Liver (tissue), 9 donors: ENCODE results near the gene KCNJ4. TPM values are rescaled to one million over a fixed set of nuclear protein-coding genes. Genes with fewer than 3 reads are reported as not detected.

Experiments
- DNase-seq: peaks from one replicate; pipeline ENCODE4 v3.0.0-alpha.2; 2017; ENCODE audit warnings: low spot score
- H3K27ac ChIP-seq, 2 donors: one replicate each; pipeline ENCODE4 v1.7.0; 2013; ENCODE audit warnings: inconsistent platforms in 2 of 2, low read length in 2 of 2, control low read depth in 1 of 2, low read depth in 1 of 2, mild to moderate bottlenecking in 1 of 2
- H3K27me3 ChIP-seq, 4 donors: one replicate each; pipeline versions ENCODE4 v1.6.1 to v1.7.0; 2013; ENCODE audit warnings: low read length in 3 of 4, inconsistent platforms in 1 of 4, mild to moderate bottlenecking in 1 of 4, moderate library complexity in 1 of 4; ENCODE audit not compliant: control insufficient read depth in 4 of 4, insufficient read depth in 4 of 4
- H3K36me3 ChIP-seq, 4 donors: one replicate each; pipeline versions ENCODE4 v1.6.1 to v1.7.0; 2013; ENCODE audit warnings: low read length in 3 of 4, mild to moderate bottlenecking in 3 of 4, low read depth in 1 of 4, moderate library complexity in 1 of 4; ENCODE audit not compliant: control insufficient read depth in 4 of 4, insufficient read depth in 3 of 4
- H3K4me1 ChIP-seq, 4 donors: one replicate each; pipeline versions ENCODE4 v1.6.1 to v1.7.0; 2013; ENCODE audit warnings: low read length in 3 of 4, mild to moderate bottlenecking in 3 of 4, moderate library complexity in 1 of 4; ENCODE audit not compliant: control insufficient read depth in 4 of 4, insufficient read depth in 4 of 4
- H3K4me3 ChIP-seq, 3 donors: one replicate each; pipeline versions ENCODE4 v1.6.1 to v1.7.0; 2013; ENCODE audit warnings: low read length in 3 of 3, control low read depth in 1 of 3, low read depth in 1 of 3, mild to moderate bottlenecking in 1 of 3
- H3K9ac ChIP-seq, 2 donors: one replicate each; pipeline ENCODE4 v1.7.0; 2013; ENCODE audit warnings: low read length in 2 of 2, mild to moderate bottlenecking in 2 of 2, moderate library complexity in 2 of 2, control low read depth in 1 of 2, low read depth in 1 of 2
- H3K9me3 ChIP-seq, 4 donors: one replicate each; pipeline versions ENCODE4 v1.6.1 to v1.7.0; 2013; ENCODE audit warnings: low read length in 3 of 4; ENCODE audit not compliant: control insufficient read depth in 4 of 4
- CTCF ChIP-seq: fragments of 150-350 bp; IDR thresholded peaks from 2 replicates; pipeline ENCODE4 v1.5.1; 2017; ENCODE audit warnings: improper control_type of control experiment, low read depth, low read length; ENCODE audit not compliant: missing input control
- EGR1 ChIP-seq, 2 donors: IDR thresholded peaks; 2 replicates each; pipeline ENCODE4 v1.6.1; 2016 to 2018; ENCODE audit warnings: antibody characterized with exemption in 2 of 2, low read depth in 2 of 2
- FOXA1 ChIP-seq: IDR thresholded peaks from 2 replicates; pipeline ENCODE4 v1.6.1; 2016; ENCODE audit warnings: antibody characterized with exemption
- FOXA2 ChIP-seq: IDR thresholded peaks from 2 replicates; pipeline ENCODE4 v1.6.1; 2016; ENCODE audit warnings: antibody characterized with exemption
- GABPA ChIP-seq, 2 donors: IDR thresholded peaks in 1 of 2; conservative IDR thresholded peaks in 1 of 2; 2 replicates each; pipeline ENCODE4 v1.6.1; 2016; ENCODE audit warnings: antibody characterized with exemption in 2 of 2, mild to moderate bottlenecking in 1 of 2, moderate library complexity in 1 of 2
- HNF4A ChIP-seq, 2 donors: conservative IDR thresholded peaks; 2 replicates each; pipeline ENCODE4 v1.6.1; 2016; ENCODE audit warnings: antibody characterized with exemption in 2 of 2, mild to moderate bottlenecking in 2 of 2
- HNF4G ChIP-seq: IDR thresholded peaks from 2 replicates; pipeline ENCODE4 v1.6.1; 2016; ENCODE audit warnings: antibody characterized with exemption
- JUND ChIP-seq, 2 donors: IDR thresholded peaks; 2 replicates each; pipeline ENCODE4 v1.6.1; 2016; ENCODE audit warnings: antibody characterized with exemption in 2 of 2
- NR2F2 ChIP-seq: IDR thresholded peaks from 2 replicates; pipeline ENCODE4 v1.6.1; 2016; ENCODE audit warnings: antibody characterized with exemption
- RAD21 ChIP-seq, 2 donors: IDR thresholded peaks; 2 replicates each; pipeline ENCODE4 v1.6.1; 2016; ENCODE audit warnings: antibody characterized with exemption in 2 of 2, mild to moderate bottlenecking in 2 of 2
- RXRA ChIP-seq, 2 donors: IDR thresholded peaks; 2 replicates each; pipeline ENCODE4 v1.6.1; 2017 to 2018; ENCODE audit warnings: antibody characterized with exemption in 2 of 2, mild to moderate bottlenecking in 1 of 2
- SP1 ChIP-seq: IDR thresholded peaks from 2 replicates; pipeline ENCODE4 v1.6.1; 2018; ENCODE audit warnings: antibody characterized with exemption, mild to moderate bottlenecking
- TAF1 ChIP-seq: conservative IDR thresholded peaks from 2 replicates; pipeline ENCODE4 v1.6.1; 2016; ENCODE audit warnings: antibody characterized with exemption, mild to moderate bottlenecking
- YY1 ChIP-seq: IDR thresholded peaks from 2 replicates; pipeline ENCODE4 v1.6.1; 2016; ENCODE audit warnings: antibody characterized with exemption, mild to moderate bottlenecking
- WGBS: extraction: QIAGEN DNeasy Blood & Tissue Kit; methylation state at CpG from one replicate; pipeline ENCODE4 v1.1.7; 2013; 5-methylcytosine and 5-hydroxymethylcytosine counted together
- polyA plus RNA-seq, 2 donors: library from polyadenylated mRNA; stranded (reverse) in 1 of 2; unstranded in 1 of 2; fragments of 200-250 nt in 1 of 2; fragments of >200 nt in 1 of 2; fragmentation: Nextera tagmentation in 1 of 2; extraction: Ambion mirVana in 1 of 2; gene quantifications; one replicate each; pipeline versions ENCODE4 v1.2.1 to v1.2.3, GENCODE V29; 2013 to 2015
- total RNA-seq, 2 donors: library from RNA; depleted of rRNA; stranded (reverse); fragments of >200 nt; gene quantifications; one replicate each; pipeline ENCODE4 v1.2.3, GENCODE V29; 2014
- TF ChIP-seq, protein P1 (sequence below): IDR thresholded peaks from 2 replicates; pipeline ENCODE4 v1.6.1; 2016; ENCODE audit warnings: antibody characterized with exemption
- TF ChIP-seq, protein P2 (sequence below): IDR thresholded peaks from 2 replicates; pipeline ENCODE4 v1.6.1; 2016; ENCODE audit warnings: antibody characterized with exemption, mild to moderate bottlenecking
- TF ChIP-seq, protein P3 (sequence below): IDR thresholded peaks from 2 replicates; pipeline ENCODE4 v1.6.1; 2016; ENCODE audit warnings: antibody characterized with exemption
- TF ChIP-seq, protein P4 (sequence below): IDR thresholded peaks from 2 replicates; pipeline ENCODE4 v1.6.1; 2016; ENCODE audit warnings: antibody characterized with exemption
- donor health status: healthy.
- donor health status: healthy.
- donor health status: healthy.
- donor health status: healthy.
- donor health status: healthy.

Gene KCNJ4
- total and polyA plus RNA-seq, 4 donors, result 0.05 TPM; not detected in 3

GRCh38 chr22:38428714-38429113 is 26.3 kb downstream of the KCNJ4 start:
- DNase-seq, result no peak
- TF ChIP-seq, protein P1, sequence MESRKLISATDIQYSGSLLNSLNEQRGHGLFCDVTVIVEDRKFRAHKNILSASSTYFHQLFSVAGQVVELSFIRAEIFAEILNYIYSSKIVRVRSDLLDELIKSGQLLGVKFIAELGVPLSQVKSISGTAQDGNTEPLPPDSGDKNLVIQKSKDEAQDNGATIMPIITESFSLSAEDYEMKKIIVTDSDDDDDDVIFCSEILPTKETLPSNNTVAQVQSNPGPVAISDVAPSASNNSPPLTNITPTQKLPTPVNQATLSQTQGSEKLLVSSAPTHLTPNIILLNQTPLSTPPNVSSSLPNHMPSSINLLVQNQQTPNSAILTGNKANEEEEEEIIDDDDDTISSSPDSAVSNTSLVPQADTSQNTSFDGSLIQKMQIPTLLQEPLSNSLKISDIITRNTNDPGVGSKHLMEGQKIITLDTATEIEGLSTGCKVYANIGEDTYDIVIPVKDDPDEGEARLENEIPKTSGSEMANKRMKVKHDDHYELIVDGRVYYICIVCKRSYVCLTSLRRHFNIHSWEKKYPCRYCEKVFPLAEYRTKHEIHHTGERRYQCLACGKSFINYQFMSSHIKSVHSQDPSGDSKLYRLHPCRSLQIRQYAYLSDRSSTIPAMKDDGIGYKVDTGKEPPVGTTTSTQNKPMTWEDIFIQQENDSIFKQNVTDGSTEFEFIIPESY, result no peak
- no peak for TF ChIP-seq YY1
- no peak for TF ChIP-seq RXRA (IDR thresholded peaks at IDR 0.05)
- no peak for TF ChIP-seq EGR1 (IDR thresholded peaks at IDR 0.05; ENCODE audit: low read depth in 2 of 2)
- TF ChIP-seq JUND (IDR thresholded peaks at IDR 0.05), result no peak
- TF ChIP-seq HNF4A (conservative IDR thresholded peaks at IDR 0.05), result no peak
- no peak for TF ChIP-seq FOXA2
- TF ChIP-seq TAF1, result no peak
- TF ChIP-seq RAD21 (IDR thresholded peaks at IDR 0.05), result no peak
- TF ChIP-seq, protein P2, sequence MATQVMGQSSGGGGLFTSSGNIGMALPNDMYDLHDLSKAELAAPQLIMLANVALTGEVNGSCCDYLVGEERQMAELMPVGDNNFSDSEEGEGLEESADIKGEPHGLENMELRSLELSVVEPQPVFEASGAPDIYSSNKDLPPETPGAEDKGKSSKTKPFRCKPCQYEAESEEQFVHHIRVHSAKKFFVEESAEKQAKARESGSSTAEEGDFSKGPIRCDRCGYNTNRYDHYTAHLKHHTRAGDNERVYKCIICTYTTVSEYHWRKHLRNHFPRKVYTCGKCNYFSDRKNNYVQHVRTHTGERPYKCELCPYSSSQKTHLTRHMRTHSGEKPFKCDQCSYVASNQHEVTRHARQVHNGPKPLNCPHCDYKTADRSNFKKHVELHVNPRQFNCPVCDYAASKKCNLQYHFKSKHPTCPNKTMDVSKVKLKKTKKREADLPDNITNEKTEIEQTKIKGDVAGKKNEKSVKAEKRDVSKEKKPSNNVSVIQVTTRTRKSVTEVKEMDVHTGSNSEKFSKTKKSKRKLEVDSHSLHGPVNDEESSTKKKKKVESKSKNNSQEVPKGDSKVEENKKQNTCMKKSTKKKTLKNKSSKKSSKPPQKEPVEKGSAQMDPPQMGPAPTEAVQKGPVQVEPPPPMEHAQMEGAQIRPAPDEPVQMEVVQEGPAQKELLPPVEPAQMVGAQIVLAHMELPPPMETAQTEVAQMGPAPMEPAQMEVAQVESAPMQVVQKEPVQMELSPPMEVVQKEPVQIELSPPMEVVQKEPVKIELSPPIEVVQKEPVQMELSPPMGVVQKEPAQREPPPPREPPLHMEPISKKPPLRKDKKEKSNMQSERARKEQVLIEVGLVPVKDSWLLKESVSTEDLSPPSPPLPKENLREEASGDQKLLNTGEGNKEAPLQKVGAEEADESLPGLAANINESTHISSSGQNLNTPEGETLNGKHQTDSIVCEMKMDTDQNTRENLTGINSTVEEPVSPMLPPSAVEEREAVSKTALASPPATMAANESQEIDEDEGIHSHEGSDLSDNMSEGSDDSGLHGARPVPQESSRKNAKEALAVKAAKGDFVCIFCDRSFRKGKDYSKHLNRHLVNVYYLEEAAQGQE, result no peak
- TF ChIP-seq SP1, result no peak
- TF ChIP-seq, protein P3, sequence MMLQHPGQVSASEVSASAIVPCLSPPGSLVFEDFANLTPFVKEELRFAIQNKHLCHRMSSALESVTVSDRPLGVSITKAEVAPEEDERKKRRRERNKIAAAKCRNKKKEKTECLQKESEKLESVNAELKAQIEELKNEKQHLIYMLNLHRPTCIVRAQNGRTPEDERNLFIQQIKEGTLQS, result no peak
- TF ChIP-seq GABPA (IDR thresholded peaks at IDR 0.05 in 1 of 2, conservative IDR thresholded peaks at IDR 0.05 in 1 of 2), result no peak
- no peak for TF ChIP-seq NR2F2
- no peak for TF ChIP-seq HNF4G
- TF ChIP-seq FOXA1, result no peak
- no peak for TF ChIP-seq CTCF
- TF ChIP-seq, protein P4, sequence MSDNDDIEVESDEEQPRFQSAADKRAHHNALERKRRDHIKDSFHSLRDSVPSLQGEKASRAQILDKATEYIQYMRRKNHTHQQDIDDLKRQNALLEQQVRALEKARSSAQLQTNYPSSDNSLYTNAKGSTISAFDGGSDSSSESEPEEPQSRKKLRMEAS, result no peak
- H3K9ac ChIP-seq, result no peak overlapping the region

More at GRCh38 chr22:38428714-38429113, 26.3 kb downstream of the KCNJ4 start:
- Histone ChIP-seq H3K9me3 (no peaks in the 10 kb centered on the region), H3K27ac (no peak overlapping the region), H3K27me3 (no peaks in the 10 kb centered on the region), H3K36me3 (no peaks in the 10 kb centered on the region), H3K4me3 (no peak overlapping the region), H3K4me1 (peaks cover 1 to 13% (median 7%) of the 10 kb centered on the region in 4 donors)
- 89% methylated on average over 2 of the region's 2 CpGs for WGBS
